ENCODE results near the gene HELB.

DNA sequence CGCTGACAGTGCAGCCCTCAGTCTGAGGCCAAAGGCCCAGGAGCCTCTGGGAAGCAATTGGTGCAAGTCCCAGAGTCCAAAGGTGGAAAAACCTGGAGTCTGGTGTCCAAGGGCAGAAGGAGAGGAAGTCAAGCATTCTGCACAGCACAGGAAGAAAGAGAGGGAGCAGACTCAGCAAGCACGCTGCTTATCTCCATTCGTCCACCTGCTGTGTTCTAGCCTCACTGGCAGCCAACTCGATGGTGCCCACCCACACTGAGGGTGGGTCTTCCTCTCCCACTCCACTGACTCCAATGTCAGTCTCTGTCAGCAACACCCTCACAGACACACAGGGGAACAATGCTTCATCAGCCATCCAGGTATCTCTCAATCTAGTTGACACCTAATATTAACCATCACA, 38.8 kb downstream of the HELB start:
- TF ChIP-seq, protein P1, sequence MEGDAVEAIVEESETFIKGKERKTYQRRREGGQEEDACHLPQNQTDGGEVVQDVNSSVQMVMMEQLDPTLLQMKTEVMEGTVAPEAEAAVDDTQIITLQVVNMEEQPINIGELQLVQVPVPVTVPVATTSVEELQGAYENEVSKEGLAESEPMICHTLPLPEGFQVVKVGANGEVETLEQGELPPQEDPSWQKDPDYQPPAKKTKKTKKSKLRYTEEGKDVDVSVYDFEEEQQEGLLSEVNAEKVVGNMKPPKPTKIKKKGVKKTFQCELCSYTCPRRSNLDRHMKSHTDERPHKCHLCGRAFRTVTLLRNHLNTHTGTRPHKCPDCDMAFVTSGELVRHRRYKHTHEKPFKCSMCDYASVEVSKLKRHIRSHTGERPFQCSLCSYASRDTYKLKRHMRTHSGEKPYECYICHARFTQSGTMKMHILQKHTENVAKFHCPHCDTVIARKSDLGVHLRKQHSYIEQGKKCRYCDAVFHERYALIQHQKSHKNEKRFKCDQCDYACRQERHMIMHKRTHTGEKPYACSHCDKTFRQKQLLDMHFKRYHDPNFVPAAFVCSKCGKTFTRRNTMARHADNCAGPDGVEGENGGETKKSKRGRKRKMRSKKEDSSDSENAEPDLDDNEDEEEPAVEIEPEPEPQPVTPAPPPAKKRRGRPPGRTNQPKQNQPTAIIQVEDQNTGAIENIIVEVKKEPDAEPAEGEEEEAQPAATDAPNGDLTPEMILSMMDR (conservative IDR thresholded peaks at IDR 0.05 in 1 of 2, IDR thresholded peaks at IDR 0.05 in 1 of 2; ENCODE audit: extremely low read depth in 1 of 2, insufficient read depth in 1 of 2, low read depth in 1 of 2, low read length in 2 of 2), result no peak
- no peak for TF ChIP-seq EZH2 (IDR thresholded peaks at IDR 0.05; ENCODE audit: borderline replicate concordance, low read length)

All from mammary epithelial cell (primary cell).